Measurements from ENCODE around the gene KCNB1. TPM values are rescaled to one million over a fixed set of nuclear protein-coding genes. Genes with fewer than 3 reads are reported as not detected.

The KCNB1 gene
- total RNA-seq, 2 donors from 2014 or later = 2.8 to 16.1 TPM

DNA sequence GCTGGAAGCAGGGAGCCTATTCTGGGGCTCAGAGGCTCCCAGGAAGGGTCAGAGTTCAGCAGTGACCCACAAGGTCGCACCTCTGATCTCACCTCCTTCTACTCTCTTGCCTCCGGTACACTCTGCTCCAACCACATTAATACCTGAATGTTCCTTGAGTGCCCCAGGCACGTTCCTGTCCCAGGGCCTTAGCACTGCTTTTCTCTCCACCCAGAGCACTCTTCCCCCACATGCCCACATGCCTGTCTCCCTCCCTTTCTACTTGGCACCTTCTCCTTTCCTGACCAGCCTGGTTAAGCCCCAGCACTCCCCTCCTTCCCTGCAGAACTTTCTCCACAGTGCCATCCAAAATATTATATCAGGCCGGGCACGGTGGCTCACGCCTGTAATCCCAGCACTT is 13.4 kb downstream of the KCNB1 start:
- Histone ChIP-seq H3K4me1 (replicated peaks) (no peaks in the 10 kb centered on the region), H3K27ac (no peak overlapping the region), H3K4me3 (no peak overlapping the region), H3K36me3 (no peaks in the 10 kb centered on the region), H3K27me3 (replicated peaks; ENCODE audit: insufficient read depth) (no peaks in the 10 kb centered on the region), H3K9me3 (no peaks in the 10 kb centered on the region)
- intact Hi-C loops (cut with DNase I) = no loop called here
- DNase-seq (ENCODE audit: low spot score) = no peak
- WGBS = 78% methylated on average over 6 of the region's 6 CpGs
- TF ChIP-seq POLR2A (IDR thresholded peaks at IDR 0.05) (no peak), POLR2AphosphoS5 (IDR thresholded peaks at IDR 0.05) (no peak)
- TF ChIP-seq, protein P1, sequence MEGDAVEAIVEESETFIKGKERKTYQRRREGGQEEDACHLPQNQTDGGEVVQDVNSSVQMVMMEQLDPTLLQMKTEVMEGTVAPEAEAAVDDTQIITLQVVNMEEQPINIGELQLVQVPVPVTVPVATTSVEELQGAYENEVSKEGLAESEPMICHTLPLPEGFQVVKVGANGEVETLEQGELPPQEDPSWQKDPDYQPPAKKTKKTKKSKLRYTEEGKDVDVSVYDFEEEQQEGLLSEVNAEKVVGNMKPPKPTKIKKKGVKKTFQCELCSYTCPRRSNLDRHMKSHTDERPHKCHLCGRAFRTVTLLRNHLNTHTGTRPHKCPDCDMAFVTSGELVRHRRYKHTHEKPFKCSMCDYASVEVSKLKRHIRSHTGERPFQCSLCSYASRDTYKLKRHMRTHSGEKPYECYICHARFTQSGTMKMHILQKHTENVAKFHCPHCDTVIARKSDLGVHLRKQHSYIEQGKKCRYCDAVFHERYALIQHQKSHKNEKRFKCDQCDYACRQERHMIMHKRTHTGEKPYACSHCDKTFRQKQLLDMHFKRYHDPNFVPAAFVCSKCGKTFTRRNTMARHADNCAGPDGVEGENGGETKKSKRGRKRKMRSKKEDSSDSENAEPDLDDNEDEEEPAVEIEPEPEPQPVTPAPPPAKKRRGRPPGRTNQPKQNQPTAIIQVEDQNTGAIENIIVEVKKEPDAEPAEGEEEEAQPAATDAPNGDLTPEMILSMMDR (IDR thresholded peaks at IDR 0.05) = no peak

DNA sequence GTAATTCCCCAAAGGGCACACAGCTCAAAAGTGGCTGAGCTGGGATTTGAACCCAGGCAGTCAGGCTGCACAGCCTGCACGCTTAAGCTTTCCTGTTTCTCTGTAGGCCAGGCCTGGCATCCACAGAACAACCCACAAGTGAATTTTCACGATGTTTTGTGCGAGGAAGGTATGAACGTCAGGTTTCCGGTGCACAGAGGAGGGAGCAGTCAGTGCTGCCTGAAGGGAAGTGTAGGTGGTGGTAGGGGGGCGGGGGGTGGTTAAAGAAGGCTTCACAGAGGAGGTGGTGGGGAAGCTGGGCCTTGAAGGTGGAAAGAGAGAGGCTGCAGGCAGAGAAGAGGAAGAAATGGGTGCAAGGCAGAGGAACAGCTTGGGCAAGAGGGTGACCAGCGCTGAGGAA is 14.1 kb downstream of the KCNB1 start:
- H3K27me3 ChIP-seq (replicated peaks; ENCODE audit: insufficient read depth) = no peaks in the 10 kb centered on the region
- no peaks in the 10 kb centered on the region for H3K36me3 ChIP-seq
- H3K4me3 ChIP-seq = no peak overlapping the region
- H3K27ac ChIP-seq = no peak overlapping the region
- no peaks in the 10 kb centered on the region for H3K9me3 ChIP-seq
- intact Hi-C loops (cut with DNase I) = no loop called here
- no peaks in the 10 kb centered on the region for H3K4me1 ChIP-seq (replicated peaks)
- TF ChIP-seq POLR2AphosphoS5 (IDR thresholded peaks at IDR 0.05) (no peak), POLR2A (IDR thresholded peaks at IDR 0.05) (no peak)
- TF ChIP-seq, protein P1 (IDR thresholded peaks at IDR 0.05) = no peak
- no peak for DNase-seq (ENCODE audit: low spot score)
- 72% methylated on average over 7 of the region's 7 CpGs for WGBS

DNA sequence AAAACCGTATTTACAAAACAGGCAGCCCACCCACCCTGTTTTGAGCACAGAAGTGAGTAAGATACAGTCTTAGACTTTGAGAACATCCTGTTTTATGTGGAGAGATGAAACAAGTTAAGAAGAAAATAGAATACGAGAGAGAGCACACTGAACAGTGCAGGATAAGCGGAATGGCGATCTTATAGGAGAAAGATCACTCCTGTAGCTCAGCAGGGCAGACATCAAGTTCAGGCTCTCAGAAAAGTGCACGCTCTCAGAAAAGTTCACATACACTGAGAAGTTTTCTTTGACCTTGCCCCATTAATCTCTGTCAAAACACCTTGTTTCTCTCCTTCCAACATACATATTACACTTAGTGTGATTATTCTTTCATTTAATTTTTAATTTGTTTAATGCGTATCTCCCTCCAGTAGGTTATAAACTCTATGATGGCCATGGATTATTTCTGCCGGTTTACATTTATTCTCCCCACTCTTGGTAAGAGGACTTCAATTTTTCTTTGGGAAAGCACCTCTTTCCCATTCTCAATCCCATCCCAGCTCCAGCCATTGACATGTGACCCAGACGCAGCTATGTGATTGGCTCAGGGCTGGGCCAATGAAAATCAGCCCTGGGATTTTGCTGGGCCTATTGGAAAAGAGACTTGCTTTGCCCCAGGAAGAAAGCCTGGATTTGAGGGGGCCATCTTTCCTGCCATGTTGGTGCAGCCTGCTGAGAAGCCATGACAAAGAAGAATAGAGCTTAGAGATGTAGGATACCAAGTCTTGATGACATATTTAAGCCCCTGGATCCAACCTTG is 16.2 kb downstream of the KCNB1 start:
- no peak overlapping the region for H3K27ac ChIP-seq
- TF ChIP-seq, protein P1 (IDR thresholded peaks at IDR 0.05) = no peak
- TF ChIP-seq POLR2A (IDR thresholded peaks at IDR 0.05) (no peak), POLR2AphosphoS5 (IDR thresholded peaks at IDR 0.05) (no peak)
- no peak overlapping the region for H3K4me3 ChIP-seq
- H3K4me1 ChIP-seq (replicated peaks) = no peaks in the 10 kb centered on the region
- 83% methylated on average over 8 of the region's 8 CpGs for WGBS
- intact Hi-C loops (cut with DNase I) = no loop called here
- H3K36me3 ChIP-seq = no peaks in the 10 kb centered on the region
- no peaks in the 10 kb centered on the region for H3K9me3 ChIP-seq
- no peaks in the 10 kb centered on the region for H3K27me3 ChIP-seq (replicated peaks; ENCODE audit: insufficient read depth)
- DNase-seq (ENCODE audit: low spot score) = no peak

DNA sequence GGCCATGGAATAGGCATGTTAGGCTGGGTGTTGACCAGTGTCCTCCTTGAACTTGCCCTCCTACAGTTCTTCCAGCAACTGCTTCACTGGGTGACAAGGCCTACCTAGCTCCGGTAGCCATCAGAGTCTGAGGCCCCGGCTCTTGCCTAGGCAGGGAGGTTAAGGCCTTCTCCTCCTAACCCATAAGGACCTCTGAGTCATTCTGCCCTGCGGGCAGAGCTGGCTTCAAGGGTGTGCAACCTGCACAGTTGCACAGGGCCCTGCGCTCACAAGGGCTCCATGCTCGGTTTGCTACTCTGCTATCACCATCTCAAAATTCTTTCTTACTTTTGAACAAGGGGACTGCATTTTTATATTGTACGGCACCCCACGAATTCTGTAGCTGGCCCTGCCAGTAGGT is 17.9 kb downstream of the KCNB1 start:
- H3K27ac ChIP-seq = no peak overlapping the region
- no peaks in the 10 kb centered on the region for H3K4me1 ChIP-seq (replicated peaks)
- no peak overlapping the region for H3K4me3 ChIP-seq
- H3K9me3 ChIP-seq = no peaks in the 10 kb centered on the region
- TF ChIP-seq POLR2A (IDR thresholded peaks at IDR 0.05) = no peak
- TF ChIP-seq, protein P1 (IDR thresholded peaks at IDR 0.05) = no peak
- no peak for TF ChIP-seq POLR2AphosphoS5 (IDR thresholded peaks at IDR 0.05)
- WGBS = 90% methylated on average over 7 of the region's 7 CpGs
- no peak for DNase-seq (ENCODE audit: low spot score)
- no peaks in the 10 kb centered on the region for H3K36me3 ChIP-seq
- intact Hi-C loops (cut with DNase I) = no loop called here
- no peaks in the 10 kb centered on the region for H3K27me3 ChIP-seq (replicated peaks; ENCODE audit: insufficient read depth)

DNA sequence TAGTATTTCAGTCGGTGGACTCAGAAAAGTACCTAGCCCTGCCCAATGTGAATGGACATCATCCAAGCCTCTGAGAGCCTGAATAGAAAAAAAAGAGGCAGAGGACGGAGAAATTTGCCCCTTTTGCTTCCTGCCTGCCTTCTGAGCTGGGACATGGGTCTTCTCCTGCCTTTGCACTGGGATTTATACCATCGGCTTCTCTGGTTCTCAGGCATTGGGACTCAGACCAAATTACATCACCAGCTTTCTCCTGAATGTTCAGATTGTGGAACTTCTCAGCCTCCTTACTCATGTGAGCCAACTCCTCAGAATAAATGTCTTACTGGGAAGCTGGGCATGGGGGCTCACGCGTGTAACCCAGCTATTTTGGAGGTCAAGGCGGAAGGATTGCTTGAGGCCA is 19.8 kb downstream of the KCNB1 start:
- intact Hi-C loops (cut with DNase I) = no loop called here
- H3K9me3 ChIP-seq = no peaks in the 10 kb centered on the region
- H3K4me1 ChIP-seq (replicated peaks) = no peaks in the 10 kb centered on the region
- no peaks in the 10 kb centered on the region for H3K27me3 ChIP-seq (replicated peaks; ENCODE audit: insufficient read depth)
- no peak overlapping the region for H3K4me3 ChIP-seq
- WGBS = 62% methylated on average over 6 of the region's 6 CpGs
- DNase-seq (ENCODE audit: low spot score) = no peak
- no peak overlapping the region for H3K27ac ChIP-seq
- TF ChIP-seq POLR2AphosphoS5 (IDR thresholded peaks at IDR 0.05) (no peak), POLR2A (IDR thresholded peaks at IDR 0.05) (no peak)
- TF ChIP-seq, protein P1 (IDR thresholded peaks at IDR 0.05) = no peak
- no peaks in the 10 kb centered on the region for H3K36me3 ChIP-seq

Measured in prostate gland (tissue), 2 donors.